ENCODE data around the gene STAP2. TPM values are rescaled to one million over a fixed set of nuclear protein-coding genes. Genes with fewer than 3 reads are reported as not detected.

Gene STAP2
- total RNA-seq, 2 donors from 2014 or later: 47.9 to 107 TPM

- TF ChIP-seq CTCF (IDR thresholded peaks at IDR 0.05): no peak
- no peak for TF ChIP-seq POLR2AphosphoS5 (IDR thresholded peaks at IDR 0.05)
- no peak for TF ChIP-seq POLR2A (IDR thresholded peaks at IDR 0.05)
- DNase-seq (ENCODE audit: low spot score): no peak
- Histone ChIP-seq H3K27ac (no peak overlapping the region), H3K4me3 (no peak overlapping the region), H3K27me3 (replicated peaks; ENCODE audit: insufficient read depth) (no peaks in the 10 kb centered on the region), H3K9me3 (no peaks in the 10 kb centered on the region), H3K4me1 (replicated peaks) (no peaks in the 10 kb centered on the region), H3K36me3 (no peaks in the 10 kb centered on the region)
- intact Hi-C loops (cut with DNase I): no loop called here
- 48% methylated on average over 14 of the region's 14 CpGs for WGBS
Observed at GRCh38 chr19:4295972-4296771, 42.5 kb downstream of the STAP2 start.

GRCh38 chr19:4294389-4294788 lies 44.2 kb downstream of the STAP2 start:
- DNase-seq (ENCODE audit: low spot score): no peak
- Histone ChIP-seq H3K27ac (no peak overlapping the region), H3K4me3 (no peak overlapping the region), H3K27me3 (replicated peaks; ENCODE audit: insufficient read depth) (no peaks in the 10 kb centered on the region), H3K9me3 (no peaks in the 10 kb centered on the region), H3K36me3 (no peaks in the 10 kb centered on the region), H3K4me1 (replicated peaks) (no peaks in the 10 kb centered on the region)
- WGBS: 37% methylated on average over 10 of the region's 10 CpGs
- no peak for TF ChIP-seq POLR2AphosphoS5 (IDR thresholded peaks at IDR 0.05)
- TF ChIP-seq CTCF (IDR thresholded peaks at IDR 0.05): no peak
- no peak for TF ChIP-seq POLR2A (IDR thresholded peaks at IDR 0.05)
- intact Hi-C loops (cut with DNase I): no loop called here

GRCh38 chr19:4292515-4292914 lies 46.1 kb downstream of the STAP2 start:
- Histone ChIP-seq H3K9me3 (no peaks in the 10 kb centered on the region), H3K27ac (no peak overlapping the region), H3K36me3 (no peaks in the 10 kb centered on the region), H3K4me1 (replicated peaks) (no peaks in the 10 kb centered on the region), H3K4me3 (no peak overlapping the region), H3K27me3 (replicated peaks; ENCODE audit: insufficient read depth) (no peaks in the 10 kb centered on the region)
- intact Hi-C loops (cut with DNase I): no loop called here
- no peak for DNase-seq (ENCODE audit: low spot score)
- WGBS: 84% methylated on average over 15 of the region's 15 CpGs
- TF ChIP-seq POLR2A (IDR thresholded peaks at IDR 0.05): no peak
- TF ChIP-seq CTCF (IDR thresholded peaks at IDR 0.05): no peak
- TF ChIP-seq POLR2AphosphoS5 (IDR thresholded peaks at IDR 0.05): no peak

GRCh38 chr19:4291184-4291732 lies 47.4 kb downstream of the STAP2 start:
- H3K36me3 ChIP-seq: no peaks in the 10 kb centered on the region
- H3K4me3 ChIP-seq: no peak overlapping the region
- no peaks in the 10 kb centered on the region for H3K27me3 ChIP-seq (replicated peaks; ENCODE audit: insufficient read depth)
- no peaks in the 10 kb centered on the region for H3K4me1 ChIP-seq (replicated peaks)
- WGBS: 71% methylated on average over 8 of the region's 8 CpGs
- TF ChIP-seq CTCF (IDR thresholded peaks at IDR 0.05): no peak
- TF ChIP-seq POLR2AphosphoS5 (IDR thresholded peaks at IDR 0.05): no peak
- no peak for TF ChIP-seq POLR2A (IDR thresholded peaks at IDR 0.05)
- intact Hi-C loops (cut with DNase I): no loop called here
- no peak for DNase-seq (ENCODE audit: low spot score)
- H3K27ac ChIP-seq: no peak overlapping the region
- no peaks in the 10 kb centered on the region for H3K9me3 ChIP-seq

All from prostate gland (tissue), 2 donors.